CD14-positive monocyte (primary cell): ENCODE measurements around the gene BMAL2. TPM values are rescaled to one million over a fixed set of nuclear protein-coding genes. Genes with fewer than 3 reads are reported as not detected.

Source experiments
- DNase-seq, 3 donors: peaks; one replicate each; pipeline ENCODE4 v3.0.0-alpha.2; 2011 to 2022
- H2AFZ ChIP-seq: 2 replicates; pipeline ENCODE4 v1.6.0; 2012; ENCODE audit warnings: mild to moderate bottlenecking, low read depth, low read length, inconsistent platforms; ENCODE audit not compliant: insufficient read depth, poor library complexity, severe bottlenecking
- H3K27ac ChIP-seq, 2 donors: 1 replicate in 1 of 2; 2 replicates in 1 of 2; pipeline ENCODE4 v1.5.1; 2012 to 2013; ENCODE audit warnings: low read length in 2 of 2, control low read depth in 1 of 2, inconsistent platforms in 1 of 2, low read depth in 1 of 2, mild to moderate bottlenecking in 1 of 2
- H3K27me3 ChIP-seq, 2 donors: one replicate each; pipeline versions ENCODE4 v1.6.0 to v1.6.1; 2011 to 2013; ENCODE audit warnings: low read length in 2 of 2; ENCODE audit not compliant: control insufficient read depth in 2 of 2, insufficient read depth in 2 of 2
- H3K36me3 ChIP-seq, 2 donors: replicated peaks in 1 of 2; 1 replicate in 1 of 2; 2 replicates in 1 of 2; pipeline versions ENCODE4 v1.5.1 to v1.6.1; 2012 to 2013; ENCODE audit warnings: low read length in 2 of 2, control low read depth in 1 of 2, inconsistent platforms in 1 of 2, mild to moderate bottlenecking in 1 of 2; ENCODE audit not compliant: insufficient read depth in 2 of 2, control insufficient read depth in 1 of 2
- H3K4me1 ChIP-seq, 2 donors: 1 replicate in 1 of 2; 2 replicates in 1 of 2; pipeline versions ENCODE4 v1.5.1 to v1.6.1; 2012 to 2013; ENCODE audit warnings: low read length in 2 of 2, control low read depth in 1 of 2, inconsistent platforms in 1 of 2, mild to moderate bottlenecking in 1 of 2, moderate library complexity in 1 of 2; ENCODE audit not compliant: insufficient read depth in 2 of 2, control insufficient read depth in 1 of 2
- H3K4me2 ChIP-seq: replicated peaks from 2 replicates; pipeline ENCODE3; 2012; ENCODE audit warnings: low read length, moderate library complexity, mild to moderate bottlenecking; ENCODE audit not compliant: poor library complexity, severe bottlenecking; ENCODE audit errors: extremely low read depth
- H3K4me3 ChIP-seq, 3 experiments: fragments of 200-600 bp in 1 of 3; sonication (generic) in 1 of 3; replicated peaks in 1 of 3; 1 replicate in 2 of 3; 2 replicates in 1 of 3; pipeline ENCODE4 v1.5.1; 2011 to 2013; ENCODE audit warnings: low read length in 3 of 3, mild to moderate bottlenecking in 3 of 3, control low read depth in 2 of 3, low read depth in 2 of 3, inconsistent platforms in 1 of 3, moderate library complexity in 1 of 3
- H3K79me2 ChIP-seq: 2 replicates; pipeline ENCODE4 v1.6.0; 2012; ENCODE audit warnings: mild to moderate bottlenecking, control low read depth, inconsistent platforms, low read length, moderate library complexity; ENCODE audit not compliant: insufficient read depth
- H3K9ac ChIP-seq: 2 replicates; pipeline ENCODE4 v1.6.0; 2017; ENCODE audit warnings: low read length, mild to moderate bottlenecking; ENCODE audit not compliant: insufficient read depth, poor library complexity, severe bottlenecking
- H3K9me3 ChIP-seq, 2 donors: replicated peaks in 1 of 2; 1 replicate in 1 of 2; 2 replicates in 1 of 2; pipeline versions ENCODE4 v1.5.1 to v1.6.1; 2012 to 2013; ENCODE audit warnings: low read length in 2 of 2, control low read depth in 1 of 2; ENCODE audit not compliant: control insufficient read depth in 1 of 2, insufficient read depth in 1 of 2
- H4K20me1 ChIP-seq: 2 replicates; pipeline ENCODE4 v1.6.0; 2012; ENCODE audit warnings: mild to moderate bottlenecking, low read length, control low read depth, moderate library complexity; ENCODE audit not compliant: insufficient read depth
- H3K27ac Mint-ChIP-seq, 7 donors: one replicate each; pipeline ENCODE4 v1.8.0; 2020; ENCODE audit warnings: mild to moderate bottlenecking in 7 of 7, mixed read lengths in 7 of 7, moderate library complexity in 6 of 7, inconsistent platforms in 2 of 7
- H3K27me3 Mint-ChIP-seq, 3 donors: one replicate each; pipeline ENCODE4 v1.8.0; 2021 to 2022; ENCODE audit warnings: low read depth in 3 of 3, mild to moderate bottlenecking in 3 of 3, mixed read lengths in 3 of 3, moderate library complexity in 3 of 3, inconsistent platforms in 1 of 3
- H3K36me3 Mint-ChIP-seq, 2 donors: one replicate each; pipeline ENCODE4 v1.8.0; 2020; ENCODE audit warnings: mixed read lengths in 2 of 2, inconsistent platforms in 1 of 2, mild to moderate bottlenecking in 1 of 2
- H3K4me1 Mint-ChIP-seq: one replicate; pipeline ENCODE4 v1.8.0; 2020; ENCODE audit warnings: mild to moderate bottlenecking, mixed read lengths
- H3K4me3 Mint-ChIP-seq, 2 donors: one replicate each; pipeline ENCODE4 v1.8.0; 2020; ENCODE audit warnings: mild to moderate bottlenecking in 2 of 2, mixed read lengths in 2 of 2, moderate library complexity in 1 of 2
- H3K9me3 Mint-ChIP-seq, 7 donors: one replicate each; pipeline ENCODE4 v1.8.0; 2020 to 2022; ENCODE audit warnings: mixed read lengths in 7 of 7, mild to moderate bottlenecking in 6 of 7, moderate library complexity in 6 of 7, inconsistent platforms in 2 of 7
- WGBS: methylation state at CpG from one replicate; pipeline ENCODE4 v1.1.5; 2013; ENCODE audit warnings: missing lambda C conversion rate; ENCODE audit not compliant: insufficient coverage; 5-methylcytosine and 5-hydroxymethylcytosine counted together
- intact Hi-C, 2 donors: fragments of 100-400 bp; cut with micrococcal nuclease; formaldehyde crosslinking; loops; one replicate each; pipeline versions ENCODE4 v1.15.0 to v1.15.1; 2023
- polyA plus RNA-seq, 3 donors: library from polyadenylated mRNA; depleted of rRNA in 1 of 3; unstranded in 2 of 3; stranded (reverse) in 1 of 3; fragments of 300-500 nt in 2 of 3; fragments of >200 nt in 1 of 3; fragmentation: Illumina TruSeq in 2 of 3; gene quantifications; 1 replicate in 2 of 3; 2 replicates in 1 of 3; pipeline ENCODE4 v1.2.3, GENCODE V29; 2012 to 2021
- TF ChIP-seq, protein P1 (sequence below): fragments of 200-600 bp; IDR thresholded peaks from one replicate; pipeline ENCODE4 v1.8.0; 2022; ENCODE audit warnings: antibody characterized with exemption, mild to moderate bottlenecking

BMAL2 gene
- polyA plus RNA-seq, 3 donors = 0.55 to 2.1 (median 1.8) TPM

DNA sequence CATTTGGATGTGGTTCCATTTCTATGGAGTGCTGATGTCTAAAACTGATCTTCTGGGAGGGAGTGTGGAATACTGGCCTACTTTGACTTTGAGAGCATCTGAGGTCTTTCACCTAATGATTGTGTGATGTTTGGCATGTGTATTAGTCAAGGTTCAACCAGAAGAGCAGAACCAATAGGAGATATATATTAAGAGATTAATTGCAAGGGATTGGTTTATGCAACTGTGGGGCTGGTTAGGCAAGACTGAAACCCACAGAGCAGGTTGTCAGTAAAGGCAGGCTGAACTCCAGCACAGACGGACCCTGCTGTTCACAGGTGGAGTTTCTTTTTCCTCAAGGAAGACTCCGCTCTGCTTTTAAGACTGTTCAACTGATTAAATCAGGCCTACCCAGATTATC, 11.6 kb downstream of the BMAL2 start:
- H3K36me3 ChIP-seq = no peaks in the 10 kb centered on the region
- Mint-ChIP-seq H3K36me3 (no peaks in the 10 kb centered on the region), H3K4me3 (no peak overlapping the region), H3K27ac (no peak overlapping the region), H3K4me1 (peaks cover 3% of the 10 kb centered on the region), H3K9me3 (no peaks in the 10 kb centered on the region), H3K27me3 (peaks cover 0 to 2% (median 2%) of the 10 kb centered on the region in 3 donors)
- no peak for DNase-seq
- no peaks in the 10 kb centered on the region for H3K4me1 ChIP-seq
- WGBS = 20% methylated on average over 1 of the region's 2 CpGs
- no peak overlapping the region for H3K27ac ChIP-seq
- H4K20me1 ChIP-seq = no peaks in the 10 kb centered on the region
- no peak overlapping the region for H3K9ac ChIP-seq
- no peaks in the 10 kb centered on the region for H3K27me3 ChIP-seq
- TF ChIP-seq, protein P1, sequence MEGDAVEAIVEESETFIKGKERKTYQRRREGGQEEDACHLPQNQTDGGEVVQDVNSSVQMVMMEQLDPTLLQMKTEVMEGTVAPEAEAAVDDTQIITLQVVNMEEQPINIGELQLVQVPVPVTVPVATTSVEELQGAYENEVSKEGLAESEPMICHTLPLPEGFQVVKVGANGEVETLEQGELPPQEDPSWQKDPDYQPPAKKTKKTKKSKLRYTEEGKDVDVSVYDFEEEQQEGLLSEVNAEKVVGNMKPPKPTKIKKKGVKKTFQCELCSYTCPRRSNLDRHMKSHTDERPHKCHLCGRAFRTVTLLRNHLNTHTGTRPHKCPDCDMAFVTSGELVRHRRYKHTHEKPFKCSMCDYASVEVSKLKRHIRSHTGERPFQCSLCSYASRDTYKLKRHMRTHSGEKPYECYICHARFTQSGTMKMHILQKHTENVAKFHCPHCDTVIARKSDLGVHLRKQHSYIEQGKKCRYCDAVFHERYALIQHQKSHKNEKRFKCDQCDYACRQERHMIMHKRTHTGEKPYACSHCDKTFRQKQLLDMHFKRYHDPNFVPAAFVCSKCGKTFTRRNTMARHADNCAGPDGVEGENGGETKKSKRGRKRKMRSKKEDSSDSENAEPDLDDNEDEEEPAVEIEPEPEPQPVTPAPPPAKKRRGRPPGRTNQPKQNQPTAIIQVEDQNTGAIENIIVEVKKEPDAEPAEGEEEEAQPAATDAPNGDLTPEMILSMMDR = no peak
- H2AFZ ChIP-seq = no peak overlapping the region
- intact Hi-C loops = no loop called here
- no peak overlapping the region for H3K4me3 ChIP-seq
- H3K79me2 ChIP-seq = no peaks in the 10 kb centered on the region
- H3K4me2 ChIP-seq = no peak overlapping the region
- no peaks in the 10 kb centered on the region for H3K9me3 ChIP-seq

DNA sequence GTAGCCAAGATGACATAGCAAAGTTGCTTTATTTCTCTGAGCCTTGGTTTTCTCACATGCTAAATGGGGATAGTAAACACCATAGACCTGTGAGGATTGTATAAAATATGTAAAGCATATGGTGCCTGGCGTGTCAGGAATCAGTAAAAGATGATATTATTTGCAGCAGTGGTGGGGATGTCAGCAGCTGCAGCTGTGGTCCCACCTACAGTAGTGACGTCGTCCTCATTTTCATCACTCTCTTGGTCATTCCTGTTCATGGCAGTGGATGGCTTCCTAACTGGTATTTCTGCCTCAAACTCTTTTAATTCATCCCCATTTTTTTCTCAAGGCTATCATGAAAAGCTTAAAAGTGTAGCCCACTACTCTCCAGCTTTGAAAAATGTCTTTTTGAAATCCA, 12.1 kb downstream of the BMAL2 start:
- H3K9ac ChIP-seq = no peak overlapping the region
- H3K4me3 ChIP-seq = no peak overlapping the region
- Mint-ChIP-seq H3K27ac (no peak overlapping the region), H3K36me3 (no peaks in the 10 kb centered on the region), H3K4me3 (no peak overlapping the region), H3K27me3 (peaks cover 0 to 2% (median 2%) of the 10 kb centered on the region in 3 donors), H3K4me1 (peaks cover 3% of the 10 kb centered on the region), H3K9me3 (no peaks in the 10 kb centered on the region)
- DNase-seq = no peak
- no peak overlapping the region for H3K27ac ChIP-seq
- TF ChIP-seq, protein P1 = no peak
- H3K36me3 ChIP-seq = no peaks in the 10 kb centered on the region
- no peak overlapping the region for H3K4me2 ChIP-seq
- H3K9me3 ChIP-seq = no peaks in the 10 kb centered on the region
- no peak overlapping the region for H2AFZ ChIP-seq
- intact Hi-C loops = no loop called here
- H4K20me1 ChIP-seq = no peaks in the 10 kb centered on the region
- no peaks in the 10 kb centered on the region for H3K4me1 ChIP-seq
- H3K27me3 ChIP-seq = no peaks in the 10 kb centered on the region
- WGBS = 80% methylated on average over 1 of the region's 3 CpGs
- H3K79me2 ChIP-seq = no peaks in the 10 kb centered on the region
